ENCODE results near the gene JUP. TPM values are rescaled to one million over a fixed set of nuclear protein-coding genes. Genes with fewer than 3 reads are reported as not detected.
A peak's percentile ranks its signal among the peaks of the same experiment; 100 is the strongest.

Gene JUP
- total RNA-seq, 1 donor from 2014 or later: 76.9 TPM

DNA sequence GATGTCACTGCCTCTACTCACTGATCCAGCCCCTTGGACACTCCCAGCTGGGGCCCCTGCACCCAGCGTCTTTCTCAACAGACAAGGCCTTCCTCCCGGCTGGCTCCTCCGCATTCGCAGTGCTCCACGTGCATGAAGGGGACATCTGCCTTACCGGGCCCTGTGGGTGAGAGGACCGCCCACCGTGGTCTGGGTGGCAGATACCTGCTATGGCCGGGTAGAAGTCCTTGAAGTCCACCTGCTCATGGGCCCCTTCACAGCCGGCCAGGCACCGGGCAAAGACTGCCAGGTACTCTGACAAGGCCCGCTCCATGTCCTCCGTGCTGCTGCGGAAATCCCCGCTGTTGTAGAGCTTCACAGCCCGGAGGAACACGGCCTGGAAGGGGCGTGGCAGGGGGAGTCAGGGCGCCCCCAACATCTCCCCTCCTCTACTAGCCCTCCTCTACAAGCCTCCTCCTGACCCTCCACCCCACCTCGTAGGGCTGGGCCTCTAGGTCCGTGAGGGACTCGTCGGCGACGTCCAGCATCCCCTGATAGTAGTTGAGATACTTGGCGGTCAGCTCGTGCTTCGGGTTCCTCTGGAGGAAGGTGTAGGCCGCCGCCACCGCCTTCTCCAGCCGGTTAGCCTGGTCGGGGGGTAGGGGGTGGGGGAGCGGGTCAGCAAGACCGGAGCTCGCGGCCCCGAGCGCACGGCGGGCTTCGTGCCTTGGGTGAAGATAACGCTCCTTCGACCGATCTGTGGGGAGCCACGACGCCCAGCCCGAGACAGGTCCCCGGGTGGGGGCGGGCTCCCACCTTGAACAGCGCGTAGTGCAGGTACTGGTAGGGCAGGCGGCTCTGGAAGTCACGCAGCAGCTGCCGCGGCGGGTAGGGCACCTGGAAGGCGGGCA, 24.4 kb upstream of the JUP start:
- DNase-seq (ENCODE audit: low read depth, low spot score): no peak

DNA sequence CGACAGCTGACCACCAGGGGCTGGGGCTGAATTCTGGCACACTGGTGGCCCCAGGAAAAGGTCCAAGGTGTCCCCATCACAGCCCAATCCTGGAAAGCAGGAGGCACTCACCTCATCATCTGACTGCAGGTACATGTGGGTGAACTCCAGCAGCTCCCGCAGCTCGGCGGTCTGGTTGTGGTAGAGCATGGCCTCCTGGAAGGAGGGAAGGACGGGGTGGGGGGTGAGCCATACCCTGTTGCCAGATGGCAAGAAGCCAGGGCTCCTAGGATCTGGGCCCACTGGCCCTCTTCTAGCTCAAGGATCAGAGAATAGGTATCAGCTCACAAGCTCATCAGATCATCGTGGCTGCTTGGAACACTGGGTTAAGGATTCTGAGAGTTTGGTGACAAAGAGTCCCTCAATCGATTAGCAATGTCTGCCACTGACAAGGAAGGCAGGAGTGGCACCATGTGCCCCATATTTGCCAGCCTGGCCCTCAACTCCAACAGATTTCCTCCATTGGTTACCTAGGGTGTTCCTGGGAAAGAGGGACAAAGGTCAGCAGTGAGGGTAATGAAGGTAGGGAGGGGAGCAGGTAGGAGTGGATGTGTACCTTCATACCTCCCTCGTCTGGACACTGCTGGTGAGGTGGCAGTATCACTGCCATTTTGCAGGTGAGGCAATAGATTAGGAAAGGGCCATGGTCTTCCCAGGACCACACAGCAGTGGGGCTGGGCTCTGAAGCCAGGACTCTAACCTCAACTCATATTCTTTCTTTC, 20.4 kb upstream of the JUP start:
- DNase-seq (ENCODE audit: low read depth, low spot score): no peak

DNA sequence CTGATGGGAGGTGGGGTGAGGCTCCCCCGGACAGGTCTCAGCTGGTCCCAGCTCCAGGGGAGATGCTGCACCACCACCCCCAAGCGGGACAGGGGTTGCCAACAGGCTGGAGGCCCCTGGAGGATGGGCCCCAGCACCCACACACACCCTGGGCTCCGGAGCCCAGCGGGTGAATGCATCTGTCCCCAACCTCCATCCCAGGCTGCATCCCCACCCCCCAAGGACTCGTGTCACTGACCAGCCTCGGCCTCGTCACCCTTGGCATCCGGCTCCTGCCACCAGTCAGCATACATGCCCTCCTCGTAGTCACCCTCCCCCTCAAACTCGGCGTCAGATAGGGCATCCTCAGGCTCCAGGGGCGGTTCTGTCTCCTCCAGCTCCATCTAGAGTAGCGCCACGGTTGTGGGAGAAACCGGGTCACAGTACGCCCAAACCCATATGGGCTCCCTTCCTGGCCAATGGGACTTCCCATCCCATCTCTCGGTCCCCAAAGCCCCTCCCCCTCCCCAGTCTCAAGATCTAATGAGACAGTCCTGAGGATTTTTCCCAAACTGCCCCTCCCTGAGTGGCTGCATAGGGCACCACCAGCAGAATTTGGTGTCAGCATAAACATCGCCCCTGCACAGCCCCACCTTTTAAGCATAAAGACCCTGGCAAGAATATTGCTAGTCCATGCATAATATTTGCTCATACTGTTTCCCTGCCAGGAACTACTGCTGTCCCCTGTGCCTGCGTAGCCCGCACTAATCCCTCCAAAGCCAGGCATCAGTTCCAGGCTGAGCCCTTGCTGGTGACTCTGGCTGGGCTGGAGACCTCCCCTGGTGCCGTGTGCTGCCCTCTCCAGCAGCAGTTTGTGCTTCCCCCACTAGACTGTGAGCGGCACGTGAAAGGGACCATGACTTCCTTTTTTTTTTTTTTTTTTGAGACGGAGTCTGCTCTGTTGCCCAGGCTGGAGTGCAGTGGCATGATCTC, 16.8 kb upstream of the JUP start:
- no peak for DNase-seq (ENCODE audit: low read depth, low spot score)

DNA sequence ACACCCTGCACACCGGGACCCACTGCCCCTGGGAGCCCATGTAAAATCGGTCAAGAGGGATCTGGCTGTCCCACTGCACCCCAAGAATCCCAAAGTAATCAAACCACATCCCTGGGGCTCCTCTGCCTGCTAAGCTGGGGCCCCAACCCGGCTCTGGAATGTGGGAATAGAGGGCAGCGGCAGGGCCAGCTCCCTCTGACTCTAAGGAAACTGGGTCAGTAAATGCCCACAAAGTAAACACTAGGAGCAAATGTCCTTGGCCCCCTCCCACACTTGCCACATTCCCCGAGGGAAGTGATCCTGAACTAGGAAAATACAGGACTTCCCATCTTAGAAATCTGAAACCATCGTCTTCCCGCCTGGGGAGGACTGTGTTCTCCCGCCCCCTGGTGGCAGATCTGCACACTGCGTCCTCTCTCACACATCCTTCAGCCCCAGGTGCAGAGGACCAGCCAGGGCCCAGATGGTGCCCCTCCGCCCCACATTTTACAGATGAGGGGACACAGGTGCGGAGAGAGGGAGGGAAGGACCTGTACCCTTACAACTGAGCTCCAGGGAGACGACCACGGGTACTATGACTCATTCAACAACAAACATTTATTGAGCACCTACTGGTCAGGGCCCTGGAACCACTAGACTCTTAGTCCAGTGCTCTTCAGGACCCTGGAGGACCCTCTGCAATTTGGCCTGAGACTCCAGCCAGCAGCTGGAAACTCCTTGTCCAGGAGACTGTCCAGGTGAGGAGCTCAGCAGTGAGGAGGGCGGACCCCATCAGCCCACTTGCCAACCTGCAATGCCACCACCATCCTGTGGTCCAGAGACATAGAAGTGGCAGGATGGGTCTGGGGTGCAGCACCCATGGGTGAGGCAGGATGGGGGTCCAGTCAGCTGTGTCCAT, 15.1 kb upstream of the JUP start:
- DNase-seq (ENCODE audit: low read depth, low spot score): no peak

DNA sequence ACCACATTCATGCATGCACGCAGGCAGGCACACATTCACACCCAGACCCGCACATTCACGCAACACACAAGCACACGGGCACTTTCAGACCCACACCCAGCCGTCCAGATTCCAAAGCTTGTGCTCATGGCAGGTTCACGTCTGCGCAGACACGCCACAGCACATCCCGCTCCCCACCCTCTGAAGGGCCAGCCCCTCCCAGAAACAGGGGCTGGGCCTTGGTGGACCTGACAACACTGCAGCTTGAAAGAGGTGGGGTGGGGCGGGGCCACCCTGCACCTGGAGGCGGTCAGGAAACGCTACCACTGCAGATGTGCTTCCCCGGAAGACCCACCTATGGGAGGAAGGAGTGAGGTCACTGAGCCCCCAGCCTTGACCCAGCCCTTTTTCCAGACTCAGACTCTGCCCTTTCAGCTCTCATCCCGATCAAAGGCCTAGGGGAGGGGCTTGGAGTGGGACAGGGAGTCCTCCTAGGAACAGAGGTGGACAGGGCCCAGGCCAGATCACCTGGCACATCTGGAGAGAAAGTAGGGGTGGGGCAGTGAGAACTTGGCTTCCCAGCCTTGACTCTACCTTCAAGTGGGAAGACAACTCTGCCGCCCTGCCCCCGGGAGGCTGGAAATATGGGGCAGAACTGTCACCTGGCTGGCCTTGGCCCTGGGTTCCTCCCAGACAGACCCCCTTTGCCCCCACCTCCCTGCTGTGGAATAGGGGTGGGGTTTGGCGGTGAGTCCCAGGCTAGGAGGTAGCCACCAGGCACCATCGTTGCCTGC, 14.3 kb upstream of the JUP start:
- DNase-seq (ENCODE audit: low read depth, low spot score): no peak

DNA sequence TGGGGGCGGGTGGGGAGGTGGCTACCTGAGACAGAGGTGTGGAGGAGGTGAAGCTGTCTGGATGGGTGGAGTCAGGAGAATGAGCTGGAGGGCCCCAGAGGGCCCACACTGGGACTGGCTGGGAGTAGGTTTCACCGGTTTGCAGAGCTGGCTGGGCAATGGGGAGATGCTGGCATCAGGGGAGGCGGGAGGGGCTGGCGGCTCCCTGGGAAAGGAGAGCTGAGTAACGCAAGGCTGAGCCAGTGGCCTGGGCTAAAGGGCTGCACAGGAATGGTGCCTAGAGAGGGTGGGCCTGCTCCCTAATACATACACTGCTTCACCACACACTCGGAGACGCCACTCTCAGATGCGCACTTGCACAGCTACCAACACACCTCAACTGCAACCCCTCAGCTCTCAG, 12.9 kb upstream of the JUP start:
- DNase-seq (ENCODE audit: low read depth, low spot score): no peak

DNA sequence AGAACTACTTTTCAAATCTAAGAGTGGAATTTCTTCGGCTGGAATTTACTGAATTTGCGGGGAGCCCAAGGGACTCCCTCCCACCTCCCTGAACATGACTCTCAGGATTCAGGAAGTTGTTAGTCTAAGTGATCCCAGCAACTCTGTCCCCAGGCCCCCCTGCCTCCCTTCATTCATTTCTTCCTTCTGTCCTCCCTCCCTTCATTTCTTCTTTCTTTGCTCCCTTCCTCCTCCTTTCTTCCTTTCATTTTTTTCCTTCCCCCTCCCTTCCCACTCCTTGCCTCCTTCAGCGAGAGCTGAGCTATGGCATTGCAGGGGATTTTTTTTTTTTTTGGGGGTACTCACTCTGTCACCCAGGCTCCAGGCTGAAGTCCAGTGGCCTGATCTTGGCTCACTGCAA, 10.9 kb upstream of the JUP start:
- DNase-seq (ENCODE audit: low read depth, low spot score): no peak

DNA sequence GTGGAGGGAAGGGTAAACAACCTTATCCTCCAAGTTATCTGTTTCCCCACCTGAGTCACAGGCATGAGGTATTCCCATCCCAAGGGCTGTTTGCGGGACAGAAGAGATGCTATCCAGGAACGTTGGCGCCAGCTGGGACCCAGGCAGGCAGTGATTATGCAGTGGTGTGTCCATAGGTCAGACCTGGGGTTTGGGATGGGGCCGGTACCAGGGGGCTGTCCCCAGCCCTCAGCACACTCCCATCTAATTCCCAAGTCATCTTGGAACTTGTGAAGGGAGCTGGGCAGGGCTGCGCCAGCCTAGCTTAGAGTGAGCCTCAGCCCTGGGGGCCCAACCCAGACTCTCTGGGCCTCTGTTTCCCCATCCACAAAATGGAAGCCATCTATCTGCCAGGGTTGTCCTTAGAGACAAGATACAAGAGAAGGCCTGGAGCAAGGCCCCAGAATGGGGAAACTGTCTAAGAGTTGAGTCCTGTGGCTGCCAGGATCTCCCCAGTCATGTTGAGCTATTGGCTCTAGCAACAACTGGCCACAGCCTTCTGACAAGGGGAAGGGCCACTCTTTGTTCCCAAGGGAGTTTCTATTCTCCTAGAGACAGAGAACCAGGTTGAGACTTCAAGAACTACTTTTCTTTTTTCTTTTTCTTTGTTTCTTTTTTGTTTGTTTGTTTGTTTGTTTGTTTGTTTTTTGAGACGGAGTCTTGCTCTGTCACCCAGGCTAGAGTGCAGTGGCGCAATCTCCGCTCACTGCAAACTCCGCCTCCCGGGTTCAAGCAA, 9.8 kb upstream of the JUP start:
- no peak for DNase-seq (ENCODE audit: low read depth, low spot score)

DNA sequence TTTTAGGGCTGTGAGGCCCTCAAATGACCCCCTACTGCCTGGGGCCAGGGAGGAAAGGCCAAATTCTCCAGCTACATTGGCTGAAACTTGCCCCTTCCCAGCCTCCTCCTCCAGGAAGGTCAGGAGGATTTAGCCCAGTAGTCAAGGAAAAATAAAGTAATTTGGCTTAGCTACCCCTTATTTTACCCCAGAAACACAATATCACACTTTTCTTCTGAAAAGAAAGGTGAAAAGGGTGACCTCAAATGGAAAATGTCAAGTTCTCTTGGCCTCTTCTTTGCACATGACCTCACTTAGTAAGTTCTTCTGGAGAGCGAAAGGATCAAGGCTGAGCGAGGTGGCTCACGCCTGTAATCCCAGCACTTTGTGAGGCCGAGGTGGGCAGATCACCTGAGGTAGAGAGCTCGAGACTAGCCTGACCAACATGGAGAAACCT, 8.0 kb upstream of the JUP start:
- no peak for DNase-seq (ENCODE audit: low read depth, low spot score)

DNA sequence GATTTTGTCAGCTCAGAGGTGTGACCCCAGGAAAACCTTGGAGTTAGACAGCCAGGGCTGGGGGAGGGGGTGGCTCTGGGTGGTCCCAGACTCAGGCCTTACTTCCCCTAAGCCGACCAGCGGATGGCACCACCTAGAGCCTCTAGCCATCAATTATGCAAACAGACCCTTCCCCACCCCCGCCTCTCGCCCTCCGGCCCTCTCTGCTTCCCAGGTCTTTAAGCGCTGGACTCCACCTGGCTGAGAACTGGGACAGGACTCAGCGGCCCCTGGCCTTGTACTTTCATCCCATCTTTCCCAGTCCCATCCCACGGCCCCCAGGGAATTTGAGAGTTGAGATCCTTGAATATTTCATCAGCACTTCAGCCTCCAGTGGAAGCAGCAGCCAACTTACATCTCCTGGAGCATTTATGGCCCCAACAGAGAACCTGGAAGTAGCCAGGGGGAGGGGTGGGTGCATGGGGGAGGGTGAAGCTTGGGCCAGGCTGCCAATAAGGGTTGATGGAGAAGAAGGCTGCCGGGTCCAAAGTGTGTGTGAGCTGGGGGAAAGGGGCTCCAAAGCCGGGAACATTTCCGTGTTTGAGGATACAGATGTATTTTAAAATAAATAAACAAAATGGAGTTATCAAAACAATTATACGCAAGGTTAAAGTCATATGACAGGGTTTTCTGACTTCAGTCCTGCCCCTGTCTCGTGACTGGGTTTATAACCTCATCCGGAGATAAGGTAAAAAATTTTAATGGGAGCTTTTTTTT, 7.5 kb upstream of the JUP start:
- no peak for DNase-seq (ENCODE audit: low read depth, low spot score)

DNA sequence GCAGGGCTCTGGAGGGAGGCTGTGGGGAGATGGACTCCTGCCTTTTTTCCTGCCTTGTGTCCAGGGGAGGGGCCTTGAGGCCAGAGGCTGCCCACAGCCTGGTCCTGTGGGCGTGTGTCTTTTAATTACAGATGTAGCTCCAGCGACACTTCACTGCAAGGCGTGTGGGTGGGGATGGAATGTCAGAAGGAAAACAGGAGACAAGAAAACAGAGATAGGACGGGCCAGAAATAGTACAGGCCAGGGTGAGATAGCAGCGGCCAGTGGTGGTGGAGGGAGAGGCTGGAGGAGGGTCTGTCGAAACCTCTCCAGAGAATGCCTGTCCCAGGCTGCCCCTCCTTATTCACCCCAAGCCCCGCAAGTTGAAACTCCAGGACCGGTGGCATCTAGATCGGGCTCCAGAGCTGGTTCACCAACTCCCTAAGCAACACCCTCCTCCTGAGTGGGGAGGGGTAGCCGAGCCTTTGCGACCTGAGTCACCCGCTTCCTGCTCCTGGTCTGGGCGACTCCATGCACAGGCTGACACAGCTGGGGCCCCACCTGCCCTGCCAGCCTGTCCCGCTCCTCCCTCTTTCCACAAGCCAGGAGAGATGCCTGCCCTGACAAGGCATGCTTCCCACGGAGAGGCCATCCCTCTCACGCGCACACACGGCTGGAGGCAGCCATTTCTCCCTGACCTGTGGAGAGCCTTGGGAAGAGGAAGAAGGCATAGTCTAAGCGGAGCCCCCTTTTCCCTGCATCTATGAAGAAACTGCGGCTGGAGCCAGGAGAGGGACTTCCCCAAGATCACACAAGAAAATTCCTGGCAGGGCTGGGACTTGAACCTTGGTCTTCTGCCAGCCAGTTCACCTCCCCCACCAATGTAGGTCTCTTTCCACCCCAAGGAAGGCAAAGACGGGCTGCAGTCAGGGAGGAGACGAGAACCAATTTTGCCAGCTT, 6.6 kb upstream of the JUP start:
- no peak for DNase-seq (ENCODE audit: low read depth, low spot score)

DNA sequence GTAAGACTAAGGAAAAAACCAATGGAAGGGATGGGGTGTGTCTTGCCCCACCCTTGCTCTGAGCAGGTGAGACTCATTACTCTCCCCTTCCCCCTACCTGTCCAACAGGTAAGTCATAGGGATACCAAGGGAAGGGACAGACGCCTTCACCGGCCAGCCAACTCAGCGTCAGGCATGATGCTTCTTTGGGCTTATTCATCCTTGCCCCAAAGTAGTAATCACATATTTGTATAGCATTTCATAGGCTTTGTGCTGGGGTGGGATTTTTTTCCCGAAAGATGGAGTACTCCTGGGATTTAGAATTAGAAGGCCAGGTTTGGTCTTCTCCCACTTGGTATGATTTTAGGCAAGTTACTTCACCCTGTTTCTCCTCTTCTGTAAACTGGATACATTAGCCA, 509 bp upstream of the JUP start:
- no peak for DNase-seq (ENCODE audit: low read depth, low spot score)

DNA sequence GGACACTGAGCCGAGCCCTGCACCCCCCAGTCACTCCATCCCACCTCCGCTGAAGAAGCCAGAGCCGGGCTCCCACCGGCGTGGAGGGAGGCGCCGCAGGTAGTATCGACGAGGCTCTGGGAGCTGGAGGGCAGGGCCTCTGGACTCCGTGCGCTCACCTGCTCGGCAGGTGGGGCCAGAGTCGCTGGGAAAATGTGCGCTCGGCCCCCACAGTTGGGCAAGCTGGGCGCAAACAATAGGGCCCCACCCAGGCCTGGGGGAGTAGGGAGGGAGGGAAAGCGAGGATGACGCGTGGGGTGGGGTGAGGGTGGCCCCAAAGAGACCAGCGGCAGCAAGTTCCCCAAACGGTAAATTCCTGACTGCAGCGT, 668 bp downstream of the JUP start:
- no peak for DNase-seq (ENCODE audit: low read depth, low spot score)

DNA sequence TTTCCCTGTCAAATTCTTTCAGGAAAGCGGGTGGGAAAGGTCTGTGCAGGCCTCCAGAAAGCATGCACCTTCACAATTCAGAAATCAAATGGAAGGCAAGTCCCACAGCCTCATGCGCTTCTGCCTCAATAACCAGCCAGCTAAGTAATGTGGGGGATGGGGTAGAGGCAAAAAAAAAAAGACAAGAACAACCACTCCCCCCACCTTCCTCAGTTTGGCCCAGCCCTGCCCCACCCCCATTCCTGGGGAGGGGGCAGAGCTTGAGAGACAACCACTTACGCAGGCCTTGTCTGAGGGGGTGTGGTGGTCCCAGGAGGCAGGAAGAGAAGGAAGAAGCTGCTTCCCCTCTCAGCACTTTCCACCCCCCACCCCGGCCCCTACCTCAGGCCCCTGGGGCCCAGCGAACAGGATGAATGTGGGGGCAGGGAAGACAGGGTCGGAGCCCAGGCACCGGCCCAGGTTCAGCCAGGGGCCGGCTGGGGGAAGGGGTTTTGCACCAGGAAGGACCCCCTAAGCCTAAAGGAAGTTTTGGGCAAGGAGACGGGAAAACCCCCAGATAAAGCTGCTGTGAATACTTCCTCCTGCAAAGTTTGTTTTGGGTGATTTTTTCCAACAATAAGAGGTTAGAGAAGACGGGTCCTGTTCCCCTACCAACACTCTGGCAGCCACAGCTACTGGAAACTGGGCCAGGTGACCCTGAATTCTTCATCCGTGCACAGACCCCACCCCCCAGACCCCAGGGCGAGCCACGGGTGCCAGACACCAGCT, 1.2 kb downstream of the JUP start:
- peak; percentile 57 for DNase-seq (ENCODE audit: low read depth, low spot score)

DNA sequence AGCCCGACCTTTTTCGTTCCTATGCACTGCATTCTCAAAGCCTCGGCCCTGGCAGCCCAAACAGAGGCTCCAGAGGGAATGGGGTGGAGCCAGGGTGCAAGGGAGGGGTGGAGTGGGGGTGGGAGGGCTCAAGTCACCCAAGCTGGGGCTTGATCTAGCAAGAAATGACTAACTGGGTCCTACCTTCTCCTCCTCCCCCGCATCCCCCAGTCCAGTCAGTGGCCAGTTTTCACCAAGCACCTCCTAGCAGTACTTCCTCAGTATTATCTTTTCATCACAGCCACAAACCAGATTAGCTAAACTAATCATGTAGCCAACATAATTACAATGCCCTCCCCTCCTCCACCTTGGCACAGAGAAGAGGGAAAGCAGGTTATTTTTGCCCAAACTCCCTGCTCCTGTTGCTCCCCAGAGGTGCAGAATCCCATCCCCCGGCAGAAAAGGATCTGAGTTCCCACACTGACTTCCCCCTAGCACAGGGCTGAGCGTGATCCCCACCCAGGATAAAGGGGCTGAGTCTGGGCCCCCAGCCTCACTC, 2.2 kb downstream of the JUP start:
- no peak for DNase-seq (ENCODE audit: low read depth, low spot score)

DNA sequence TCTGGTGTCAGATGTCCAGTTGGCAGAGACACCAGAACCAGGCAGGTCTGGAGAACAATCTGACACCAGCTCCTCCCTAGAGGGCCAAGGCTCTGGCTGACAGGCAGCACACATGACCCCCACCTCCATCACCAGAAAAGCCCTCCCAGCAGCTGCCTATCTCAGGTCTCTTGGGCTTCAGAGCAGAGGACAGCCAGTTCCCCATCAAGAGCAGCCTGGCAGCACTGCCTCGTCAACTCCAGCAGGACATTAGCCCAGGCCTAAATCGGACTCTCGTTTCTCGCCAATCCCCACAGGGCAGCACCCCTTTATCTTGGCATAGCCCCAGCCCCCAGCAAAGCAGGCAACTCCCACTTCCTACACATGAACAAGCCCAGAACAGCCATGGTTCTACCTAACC, 4.4 kb downstream of the JUP start:
- DNase-seq (ENCODE audit: low read depth, low spot score): no peak

Measured in pulmonary artery endothelial cell (primary cell).